ENCODE results near the gene LMO3.

The LMO3 gene

GRCh38 chr12:16606117-16606200, at the start of gene LMO3:
Gene LMO3 (minus strand): TSS chr12:16606162. CDS start chr12:16600860, 5,302 bp downstream.
- no peak for DNase-seq

GRCh38 chr12:16636435-16637055, 30.6 kb upstream of the LMO3 start:
- no peak for DNase-seq

GRCh38 chr12:16634786-16635185, 28.8 kb upstream of the LMO3 start:
- no peak for DNase-seq

GRCh38 chr12:16626991-16627390, 21.0 kb upstream of the LMO3 start:
- no peak for DNase-seq

- no peak for DNase-seq
Observed at GRCh38 chr12:16622338-16622737, 16.4 kb upstream of the LMO3 start.

GRCh38 chr12:16619537-16619936, 13.6 kb upstream of the LMO3 start:
- no peak for DNase-seq

- DNase-seq, result no peak
Observed at GRCh38 chr12:16618256-16618655, 12.3 kb upstream of the LMO3 start.

GRCh38 chr12:16613199-16613598, 7.2 kb upstream of the LMO3 start:
- DNase-seq, result no peak

GRCh38 chr12:16612647-16613046, 6.7 kb upstream of the LMO3 start:
- DNase-seq, result no peak

- DNase-seq, result no peak
Observed at GRCh38 chr12:16611146-16611545, 5.2 kb upstream of the LMO3 start.

GRCh38 chr12:16610743-16611142, 4.8 kb upstream of the LMO3 start:
- DNase-seq, result no peak

- no peak for DNase-seq
Observed at GRCh38 chr12:16610001-16610585, 4.1 kb upstream of the LMO3 start.

- DNase-seq, result no peak
Observed at GRCh38 chr12:16608946-16609539, 3.1 kb upstream of the LMO3 start.

GRCh38 chr12:16607906-16608775, 2.2 kb upstream of the LMO3 start:
- no peak for DNase-seq

- no peak for DNase-seq
Observed at GRCh38 chr12:16606991-16607390, 1.0 kb upstream of the LMO3 start.

GRCh38 chr12:16606201-16606849, 363 bp upstream of the LMO3 start:
- DNase-seq, result no peak

- DNase-seq, result no peak
Observed at GRCh38 chr12:16605642-16606116, 283 bp downstream of the LMO3 start.

GRCh38 chr12:16604596-16605252, 1.2 kb downstream of the LMO3 start:
- DNase-seq, result no peak

GRCh38 chr12:16603916-16604575, 1.9 kb downstream of the LMO3 start:
- no peak for DNase-seq

GRCh38 chr12:16603260-16603915, 2.6 kb downstream of the LMO3 start:
- DNase-seq, result no peak

- no peak for DNase-seq
Observed at GRCh38 chr12:16602412-16602811, 3.5 kb downstream of the LMO3 start.

- no peak for DNase-seq
Observed at GRCh38 chr12:16600525-16600924, 5.4 kb downstream of the LMO3 start.

Measured in CD4-positive, alpha-beta T cell treated with Interleukin-1 beta for 1 hour (primary cell).